ENCODE measurements around the gene ARHGAP1.

- TF ChIP-seq RCOR1 (IDR thresholded peaks at IDR 0.05; ENCODE audit: low read depth, low read length) (no peak), POLR2A (IDR thresholded peaks at IDR 0.05; ENCODE audit: low read length) (no peak), CTCF (IDR thresholded peaks at IDR 0.05) (no peak), ZC3H11A (IDR thresholded peaks at IDR 0.05) (no peak)
Measured at GRCh38 chr11:46741600-46742484, 41.4 kb upstream of the ARHGAP1 start.
